Skin epidermis (tissue), 12 donors: ENCODE data around the gene FLRT2.

Source experiments
- H3K27ac ChIP-seq, 21 experiments: fragments of 200-600 bp; sonication (generic) in 11 of 21; one replicate each; pipeline ENCODE4 v1.5.0; 2020; ENCODE audit warnings: mild to moderate bottlenecking in 3 of 21, inconsistent platforms in 2 of 21, moderate library complexity in 2 of 21
- H3K4me3 ChIP-seq, 7 experiments: fragments of 200-600 bp; sonication (generic) in 2 of 7; one replicate each; pipeline ENCODE4 v1.5.0; 2020; ENCODE audit warnings: inconsistent platforms in 2 of 7, mild to moderate bottlenecking in 2 of 7, moderate library complexity in 1 of 7

Gene FLRT2

GRCh38 chr14:85583380-85583779 is 53.4 kb downstream of the FLRT2 start:
- Histone ChIP-seq H3K27ac (no peak overlapping the region), H3K4me3 (no peak overlapping the region)

GRCh38 chr14:85584481-85584880 is 54.5 kb downstream of the FLRT2 start:
- H3K27ac ChIP-seq = no peak overlapping the region
- no peak overlapping the region for H3K4me3 ChIP-seq

DNA sequence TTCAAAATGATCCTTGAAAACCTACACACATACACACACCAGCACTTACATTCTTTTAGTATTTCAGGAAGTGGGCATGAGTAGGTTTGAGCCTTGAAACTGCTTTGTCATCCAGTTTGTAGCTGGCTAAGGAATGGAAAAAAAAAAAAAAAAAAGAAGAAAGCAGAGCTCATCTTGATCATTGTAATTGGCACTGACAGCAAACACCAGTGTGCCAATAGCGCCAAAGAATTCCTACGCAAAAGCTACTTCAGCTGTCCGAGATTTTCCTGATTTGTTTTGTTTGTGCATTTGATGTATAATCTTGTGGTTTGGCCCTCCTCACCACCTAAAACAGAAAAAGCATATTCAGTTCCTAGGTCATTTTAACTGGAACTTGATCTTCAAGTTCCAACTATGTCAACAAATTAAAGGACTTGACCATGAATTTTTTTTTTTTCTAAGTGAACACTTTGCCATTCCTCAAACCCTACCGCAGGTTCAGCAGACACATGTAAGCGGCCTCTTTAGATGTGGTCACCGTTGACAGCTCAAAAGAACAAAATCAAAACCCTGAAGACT is 57.3 kb downstream of the FLRT2 start:
- H3K27ac ChIP-seq = no peak overlapping the region

DNA sequence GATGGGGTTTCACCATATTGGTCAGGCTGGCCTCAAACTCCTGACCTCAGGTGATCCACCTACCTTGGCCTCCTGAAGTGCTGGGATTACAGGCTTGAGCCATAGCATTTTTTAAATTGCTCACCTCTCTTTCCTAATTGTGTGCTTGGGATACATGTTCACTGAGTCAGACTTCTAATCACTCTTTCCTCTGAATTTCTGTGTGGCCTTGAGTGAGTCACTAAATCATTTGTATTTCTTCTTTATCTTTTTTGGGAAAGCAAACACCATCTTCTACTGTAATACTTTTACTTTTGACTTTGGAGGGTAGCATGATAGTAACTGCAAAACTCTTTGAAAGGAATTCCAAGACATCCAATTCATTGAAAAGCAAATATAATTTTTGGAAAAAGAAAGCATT is 60.8 kb downstream of the FLRT2 start:
- Histone ChIP-seq H3K4me3 (no peak overlapping the region), H3K27ac (no peak overlapping the region)

More for the DNA sequence above, 57.3 kb downstream of the FLRT2 start:
- no peak overlapping the region for H3K4me3 ChIP-seq

- H3K4me3 ChIP-seq = no peak overlapping the region
- H3K27ac ChIP-seq = no peak overlapping the region
Measured at GRCh38 chr14:85594217-85594616, 64.3 kb downstream of the FLRT2 start.

GRCh38 chr14:85595981-85596380 is 66.0 kb downstream of the FLRT2 start:
- Histone ChIP-seq H3K27ac (no peak overlapping the region), H3K4me3 (no peak overlapping the region)

DNA sequence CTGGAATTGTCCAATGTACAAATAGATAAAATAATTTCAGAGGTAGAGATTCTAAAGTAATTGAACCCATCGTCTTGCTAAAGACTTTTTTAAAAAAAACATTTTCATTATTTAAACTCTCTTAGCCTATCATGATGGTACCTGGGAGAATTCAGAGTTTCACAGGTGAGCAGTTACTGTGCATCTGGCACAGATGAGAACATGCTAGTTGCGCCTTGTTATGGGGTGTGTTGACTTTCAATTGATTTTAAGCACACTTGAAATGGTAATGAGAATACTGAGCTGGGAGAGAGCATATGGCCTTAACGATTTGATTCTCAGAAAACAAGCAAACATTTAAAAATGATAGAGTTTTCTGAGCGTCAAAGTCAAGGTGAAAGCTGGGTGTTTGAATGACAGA is 66.6 kb downstream of the FLRT2 start:
- H3K27ac ChIP-seq = no peak overlapping the region
- no peak overlapping the region for H3K4me3 ChIP-seq

- no peak overlapping the region for H3K4me3 ChIP-seq
- no peak overlapping the region for H3K27ac ChIP-seq
Measured at GRCh38 chr14:85597701-85598100, 67.8 kb downstream of the FLRT2 start.

- H3K4me3 ChIP-seq = no peak overlapping the region
- peak overlapping the region in 2 of 21 experiments; percentile 9 to 18 for H3K27ac ChIP-seq
Measured at GRCh38 chr14:85599939-85600338, 70.0 kb downstream of the FLRT2 start.

DNA sequence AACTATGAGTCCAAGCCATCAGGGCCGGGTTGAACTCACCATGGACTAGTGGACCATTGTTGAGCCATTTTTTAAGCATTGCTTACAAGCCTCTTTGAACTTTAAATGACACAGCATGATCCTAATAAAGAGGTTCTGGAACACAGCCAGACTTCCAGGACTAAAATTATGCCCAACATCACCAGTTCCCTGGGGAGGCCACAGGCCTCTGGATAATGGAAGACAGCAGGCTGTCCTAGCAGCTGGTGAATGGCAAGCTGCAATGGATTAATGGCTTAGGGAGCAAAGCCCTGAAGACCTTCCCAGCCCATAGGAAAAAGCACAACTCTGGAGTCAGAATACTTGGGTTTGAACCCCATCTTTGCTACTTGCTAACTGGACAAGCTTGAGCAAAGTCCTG is 71.3 kb downstream of the FLRT2 start:
- Histone ChIP-seq H3K27ac (peak overlapping the region in 1 of 21 experiments; percentile 15), H3K4me3 (no peak overlapping the region)

DNA sequence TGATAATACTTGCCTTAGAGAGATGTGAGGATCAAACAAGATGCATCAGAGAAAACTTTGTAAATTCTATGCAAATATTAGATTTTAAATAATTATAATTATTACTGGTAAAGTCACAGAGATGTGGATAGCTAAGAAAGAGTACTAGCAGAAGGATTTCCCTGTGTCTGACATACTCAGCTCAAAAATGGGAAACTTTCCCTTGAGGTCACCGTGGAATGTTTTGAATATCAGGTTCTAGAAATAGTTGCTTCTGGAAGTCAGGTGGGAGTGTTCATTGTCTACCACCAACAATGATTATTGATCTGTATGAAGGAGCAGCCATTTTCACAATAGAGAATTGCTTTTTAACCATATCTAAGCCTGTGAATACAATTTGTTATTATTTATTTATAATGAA is 71.7 kb downstream of the FLRT2 start:
- no peak overlapping the region for H3K27ac ChIP-seq
- H3K4me3 ChIP-seq = no peak overlapping the region

DNA sequence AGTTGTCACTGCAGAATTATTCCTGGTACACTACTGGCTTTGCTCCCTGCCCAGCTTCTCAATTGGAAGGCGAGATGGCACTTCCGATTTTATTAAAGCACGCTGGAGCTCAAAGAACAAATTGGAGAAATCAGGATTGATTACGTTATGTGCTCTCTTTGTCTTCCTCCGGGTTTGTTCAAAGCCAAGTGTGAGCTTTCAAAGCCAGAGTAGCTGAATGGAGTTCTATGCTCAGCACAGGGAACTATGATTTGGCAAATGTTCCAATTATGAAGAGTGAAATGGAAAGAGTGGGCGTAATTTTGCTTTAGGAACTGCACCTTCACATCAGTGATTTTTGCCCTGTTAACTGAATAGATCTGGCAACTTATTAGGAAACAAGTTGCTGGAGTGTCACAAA is 72.4 kb downstream of the FLRT2 start:
- no peak overlapping the region for H3K4me3 ChIP-seq
- H3K27ac ChIP-seq = no peak overlapping the region

DNA sequence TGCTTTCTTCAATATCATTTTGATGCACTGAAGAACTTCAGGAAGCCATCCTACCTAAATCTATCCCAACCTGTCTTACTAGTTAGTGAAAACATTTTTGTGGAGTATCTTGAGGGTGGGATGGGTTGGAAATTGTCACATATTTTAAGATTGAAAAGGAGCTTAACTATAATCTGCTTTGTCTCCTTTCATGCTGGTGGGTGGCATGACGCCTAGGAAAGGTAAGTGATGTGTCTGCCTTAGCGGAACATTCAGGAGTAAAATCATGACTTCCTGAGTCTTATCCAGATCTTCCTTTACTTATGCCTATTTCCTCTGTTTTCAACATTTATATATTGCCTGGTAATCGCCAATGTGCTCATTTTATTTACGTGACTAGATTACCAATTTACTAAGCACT is 74.1 kb downstream of the FLRT2 start:
- no peak overlapping the region for H3K4me3 ChIP-seq
- H3K27ac ChIP-seq = no peak overlapping the region

GRCh38 chr14:85604714-85605113 is 74.8 kb downstream of the FLRT2 start:
- H3K4me3 ChIP-seq = no peak overlapping the region
- no peak overlapping the region for H3K27ac ChIP-seq

DNA sequence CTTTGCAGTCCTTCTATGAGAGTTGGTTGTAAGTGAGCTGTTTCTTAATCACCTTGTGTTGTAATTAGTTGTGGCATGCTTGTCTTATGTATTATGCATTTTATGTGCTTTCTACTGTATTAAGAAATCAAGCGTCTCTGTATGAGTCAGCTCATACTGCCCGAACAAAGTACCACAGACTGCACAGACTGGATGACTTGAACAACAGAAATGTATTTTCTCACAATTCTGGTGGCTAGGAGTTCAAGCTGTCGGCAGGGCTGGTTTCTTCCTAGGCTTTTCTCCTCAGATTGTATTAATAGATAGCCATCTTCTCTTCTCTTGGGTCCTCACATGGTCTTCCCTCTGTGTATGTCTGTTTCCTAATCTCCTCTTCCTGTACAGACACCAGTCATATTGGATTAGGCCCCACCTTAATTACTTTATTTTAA is 77.7 kb downstream of the FLRT2 start:
- H3K4me3 ChIP-seq = no peak overlapping the region
- peak overlapping the region in 13 of 21 experiments; percentile 11 to 73 (median 39) for H3K27ac ChIP-seq

- H3K27ac ChIP-seq = no peak overlapping the region
- H3K4me3 ChIP-seq = no peak overlapping the region
Measured at GRCh38 chr14:85613496-85613895, 83.6 kb downstream of the FLRT2 start.

- Histone ChIP-seq H3K27ac (no peak overlapping the region), H3K4me3 (no peak overlapping the region)
Measured at GRCh38 chr14:85616386-85616885, 86.5 kb downstream of the FLRT2 start.

DNA sequence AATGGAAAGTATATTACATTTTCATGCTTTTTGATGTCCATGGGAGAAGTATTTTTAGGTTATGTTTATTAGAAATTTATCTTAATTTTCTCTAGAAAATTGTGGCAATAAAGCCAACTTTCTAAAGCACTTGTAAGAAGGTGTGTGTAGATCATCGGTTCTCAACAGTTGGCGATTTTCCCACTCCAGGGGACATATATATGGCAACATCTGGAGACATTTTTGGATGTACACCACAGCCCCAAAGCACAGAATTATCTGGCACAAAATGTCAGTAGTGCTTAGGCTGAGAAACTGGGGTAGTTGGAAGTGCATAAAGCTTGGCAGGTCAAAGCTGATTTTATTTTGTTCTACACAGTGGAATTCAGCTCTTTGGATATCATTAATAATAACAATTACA is 86.9 kb downstream of the FLRT2 start:
- Histone ChIP-seq H3K27ac (no peak overlapping the region), H3K4me3 (no peak overlapping the region)

- Histone ChIP-seq H3K4me3 (no peak overlapping the region), H3K27ac (no peak overlapping the region)
Measured at GRCh38 chr14:85617791-85618190, 87.8 kb downstream of the FLRT2 start.

- Histone ChIP-seq H3K4me3 (no peak overlapping the region), H3K27ac (no peak overlapping the region)
Measured at GRCh38 chr14:85618390-85618789, 88.4 kb downstream of the FLRT2 start.

GRCh38 chr14:85618978-85619377 is 89.0 kb downstream of the FLRT2 start:
- Histone ChIP-seq H3K4me3 (no peak overlapping the region), H3K27ac (no peak overlapping the region)

GRCh38 chr14:85619851-85620250 is 89.9 kb downstream of the FLRT2 start:
- no peak overlapping the region for H3K27ac ChIP-seq
- H3K4me3 ChIP-seq = no peak overlapping the region
